DOHH2 (cell line): ENCODE measurements around the gene ATP1A1.

Experiments used
- H3F3A ChIP-seq: fragments of 200-600 bp; sonication (generic), shearing (Covaris generic); 2 replicates; pipeline ENCODE4 v1.6.0; 2016; ENCODE audit warnings: antibody characterized with exemption, mild to moderate bottlenecking; ENCODE audit not compliant: control insufficient read depth, insufficient read depth
- H3K27ac ChIP-seq: fragments of 200-600 bp; sonication (generic); 2 replicates; pipeline ENCODE4 v1.5.1; 2014; ENCODE audit warnings: low read depth, mild to moderate bottlenecking, low read length, moderate library complexity
- H3K27me3 ChIP-seq: fragments of 200-600 bp; sonication (generic); 2 replicates; pipeline ENCODE4 v1.6.1; 2014; ENCODE audit warnings: mild to moderate bottlenecking, low read length, mixed read lengths; ENCODE audit not compliant: control insufficient read depth
- H3K36me3 ChIP-seq: fragments of 200-600 bp; sonication (generic); 2 replicates; pipeline ENCODE4 v1.6.1; 2014; ENCODE audit warnings: mild to moderate bottlenecking, low read length, moderate library complexity, mixed read lengths; ENCODE audit not compliant: control insufficient read depth
- H3K4me1 ChIP-seq: fragments of 200-600 bp; sonication (generic); 2 replicates; pipeline ENCODE4 v1.6.1; 2014; ENCODE audit warnings: mild to moderate bottlenecking, low read length, mixed read lengths; ENCODE audit not compliant: control insufficient read depth
- H3K4me2 ChIP-seq: fragments of 200-600 bp; sonication (generic); 2 replicates; pipeline ENCODE4 v1.6.0; 2014; ENCODE audit warnings: mild to moderate bottlenecking, low read length, moderate library complexity
- H3K4me3 ChIP-seq: fragments of 200-600 bp; sonication (generic); 2 replicates; pipeline ENCODE4 v1.5.1; 2014; ENCODE audit warnings: mild to moderate bottlenecking, low read length, mixed read lengths
- H3K79me2 ChIP-seq: fragments of 200-600 bp; sonication (generic); 2 replicates; pipeline ENCODE4 v1.6.1; 2014; ENCODE audit warnings: mild to moderate bottlenecking, low read length, mixed read lengths; ENCODE audit not compliant: control insufficient read depth
- H3K9me2 ChIP-seq: fragments of 200-600 bp; sonication (generic); replicated peaks from 2 replicates; pipeline ENCODE4 v1.6.1; 2014; ENCODE audit warnings: mild to moderate bottlenecking, low read length, mixed read lengths; ENCODE audit not compliant: control insufficient read depth
- H3K9me3 ChIP-seq: fragments of 200-600 bp; sonication (generic); 2 replicates; pipeline ENCODE4 v1.6.1; 2014; ENCODE audit warnings: antibody characterized with exemption, low read length, mixed read lengths; ENCODE audit not compliant: control insufficient read depth, insufficient read depth
- H4K20me1 ChIP-seq: fragments of 200-600 bp; sonication (generic); 2 replicates; pipeline ENCODE4 v1.6.0; 2014; ENCODE audit warnings: low read depth, mild to moderate bottlenecking, antibody characterized with exemption, low read length, moderate library complexity; ENCODE audit not compliant: control insufficient read depth, insufficient read depth
- CTCF ChIP-seq: fragments of 200-600 bp; sonication (generic); IDR thresholded peaks from one replicate; pipeline ENCODE4 v1.5.1; 2014; ENCODE audit warnings: antibody characterized with exemption, mild to moderate bottlenecking, low read depth, low read length; ENCODE audit not compliant: poor library complexity, severe bottlenecking
- EZH2phosphoT487 ChIP-seq: fragments of 200-600 bp; sonication (generic); IDR thresholded peaks from 2 replicates; pipeline ENCODE4 v1.6.1; 2017; ENCODE audit warnings: borderline replicate concordance, mild to moderate bottlenecking, antibody characterized with exemption, low read length, moderate library complexity, mixed read lengths

Gene ATP1A1

GRCh38 chr1:116429821-116430374, 56.9 kb downstream of the ATP1A1 start:
- no peaks in the 10 kb centered on the region for H3K79me2 ChIP-seq
- no peaks in the 10 kb centered on the region for H3F3A ChIP-seq
- H3K9me3 ChIP-seq, result no peaks in the 10 kb centered on the region
- peaks cover 7% of the 10 kb centered on the region for H3K27me3 ChIP-seq
- H3K27ac ChIP-seq, result no peak overlapping the region
- H3K4me1 ChIP-seq, result no peaks in the 10 kb centered on the region
- H3K36me3 ChIP-seq, result no peaks in the 10 kb centered on the region
- H3K9me2 ChIP-seq, result no peaks in the 10 kb centered on the region
- H4K20me1 ChIP-seq, result no peaks in the 10 kb centered on the region
- H3K4me3 ChIP-seq, result no peak overlapping the region
- TF ChIP-seq EZH2phosphoT487 (no peak), CTCF (no peak)
- H3K4me2 ChIP-seq, result no peak overlapping the region

- Histone ChIP-seq H3K4me2 (no peak overlapping the region), H3K9me2 (no peaks in the 10 kb centered on the region)
Observed at GRCh38 chr1:116431870-116432500, 58.9 kb downstream of the ATP1A1 start.

GRCh38 chr1:116432655-116433265, 59.7 kb downstream of the ATP1A1 start:
- TF ChIP-seq CTCF (no peak), EZH2phosphoT487 (no peak)
- H3K79me2 ChIP-seq, result no peaks in the 10 kb centered on the region
- H3K27me3 ChIP-seq, result 0 out of 2 replicates have a peak, but pooled peaks cover 5% of the 10 kb centered on the region
- no peak overlapping the region for H3K27ac ChIP-seq
- H3K9me2 ChIP-seq, result no peaks in the 10 kb centered on the region
- no peak overlapping the region for H3K4me2 ChIP-seq
- no peaks in the 10 kb centered on the region for H4K20me1 ChIP-seq
- no peaks in the 10 kb centered on the region; the same call in 1 of the 2 replicates for H3F3A ChIP-seq
- no peaks in the 10 kb centered on the region for H3K9me3 ChIP-seq
- no peaks in the 10 kb centered on the region for H3K4me1 ChIP-seq
- H3K4me3 ChIP-seq, result no peak overlapping the region
- H3K36me3 ChIP-seq, result no peaks in the 10 kb centered on the region

More at GRCh38 chr1:116431870-116432500, 58.9 kb downstream of the ATP1A1 start:
- H3K79me2 ChIP-seq, result no peaks in the 10 kb centered on the region
- no peaks in the 10 kb centered on the region for H4K20me1 ChIP-seq
- H3K9me3 ChIP-seq, result no peaks in the 10 kb centered on the region
- no peaks in the 10 kb centered on the region for H3F3A ChIP-seq
- H3K4me1 ChIP-seq, result no peaks in the 10 kb centered on the region
- H3K27me3 ChIP-seq, result 0 out of 2 replicates have a peak, but pooled peaks cover 5% of the 10 kb centered on the region
- no peak overlapping the region for H3K27ac ChIP-seq
- H3K4me3 ChIP-seq, result no peak overlapping the region
- no peak for TF ChIP-seq EZH2phosphoT487
- no peak for TF ChIP-seq CTCF
- no peaks in the 10 kb centered on the region for H3K36me3 ChIP-seq
